ENCODE results near the gene P2RY6.

The P2RY6 gene

GRCh38 chr11:73346186-73346935, 74.2 kb downstream of the P2RY6 start:
- intact Hi-C loops (cut with DNase I), result no loop called here

GRCh38 chr11:73347067-73347466, 74.9 kb downstream of the P2RY6 start:
- no peak for DNase-seq
- intact Hi-C loops (cut with DNase I), result no loop called here

More at GRCh38 chr11:73346186-73346935, 74.2 kb downstream of the P2RY6 start:
- no peak for DNase-seq

All from posterior cingulate gyrus (tissue), 11 donors.